Adrenal gland (tissue), 5 donors: Measurements from ENCODE around the gene TBATA.

ENCODE experiments used
- CTCF ChIP-seq, 6 experiments: fragments of 450-650 bp in 4 of 6; fragments of 200-600 bp in 2 of 6; sonication (generic) in 1 of 6; IDR thresholded peaks; 1 replicate in 5 of 6; 2 replicates in 1 of 6; pipeline versions ENCODE4 v1.5.1 to v1.8.0; 2016 to 2021; ENCODE audit warnings: antibody characterized with exemption in 6 of 6, mild to moderate bottlenecking in 2 of 6, moderate library complexity in 1 of 6
- POLR2A ChIP-seq, 2 donors: fragments of 450-650 bp; IDR thresholded peaks; one replicate each; pipeline ENCODE4 v1.6.1; 2017; ENCODE audit warnings: antibody characterized with exemption in 2 of 2, mild to moderate bottlenecking in 2 of 2, moderate library complexity in 1 of 2
- donor health status: DM: no; HTN: no; CAD: no.

- TF ChIP-seq POLR2A (IDR thresholded peaks at IDR 0.05) (no peak), CTCF (IDR thresholded peaks at IDR 0.05) (peak; percentile 61 to 86 (median 72))
These were observed 26.2 kb downstream of the TBATA start for GRCh38 chr10:70758757-70759514.
